ENCODE data around the gene MBOAT1.
A peak's percentile ranks its signal among the peaks of the same experiment; 100 is the strongest.

The MBOAT1 gene

GRCh38 chr6:20126102-20126752, 86.0 kb downstream of the MBOAT1 start:
- TF ChIP-seq CSDC2 (CRISPR knock-in tag; IDR thresholded peaks at IDR 0.05): no peak
- TF ChIP-seq PATZ1 (CRISPR knock-in tag; IDR thresholded peaks at IDR 0.05; ENCODE audit: borderline replicate concordance): no peak
- TF ChIP-seq TSHZ2 (CRISPR knock-in tag; IDR thresholded peaks at IDR 0.05): no peak
- no peak for TF ChIP-seq OSR1 (CRISPR knock-in tag; IDR thresholded peaks at IDR 0.05)
- TF ChIP-seq ZNF565 (CRISPR knock-in tag; conservative IDR thresholded peaks at IDR 0.05; ENCODE audit: low read depth): no peak
- no peak for TF ChIP-seq SNAI2 (CRISPR knock-in tag; IDR thresholded peaks at IDR 0.05)
- TF ChIP-seq ZC3H10 (CRISPR knock-in tag; IDR thresholded peaks at IDR 0.05): no peak
- TF ChIP-seq CSRNP3 (CRISPR knock-in tag; IDR thresholded peaks at IDR 0.05): no peak
- no peak for ATAC-seq

- TF ChIP-seq ISL1 (CRISPR knock-in tag; IDR thresholded peaks at IDR 0.05): no peak
- no peak for TF ChIP-seq SNAI2 (CRISPR knock-in tag; IDR thresholded peaks at IDR 0.05)
- TF ChIP-seq TCF4 (CRISPR knock-in tag; IDR thresholded peaks at IDR 0.05; ENCODE audit: borderline replicate concordance): no peak
- no peak for TF ChIP-seq POU6F1 (CRISPR knock-in tag; IDR thresholded peaks at IDR 0.05; ENCODE audit: borderline replicate concordance, low read depth)
- TF ChIP-seq PPARA (CRISPR knock-in tag; IDR thresholded peaks at IDR 0.05; ENCODE audit: borderline replicate concordance): no peak
- TF ChIP-seq ZNF70 (CRISPR knock-in tag; IDR thresholded peaks at IDR 0.05): no peak
- no peak for TF ChIP-seq GLIS3 (CRISPR knock-in tag; IDR thresholded peaks at IDR 0.05)
- TF ChIP-seq ZFP3 (CRISPR knock-in tag; IDR thresholded peaks at IDR 0.05): no peak
- no peak for TF ChIP-seq CREB5 (CRISPR knock-in tag; IDR thresholded peaks at IDR 0.05; ENCODE audit: low read depth)
- no peak for ATAC-seq
These were observed 87.7 kb downstream of the MBOAT1 start for GRCh38 chr6:20124545-20124944.

GRCh38 chr6:20119485-20119884, 92.8 kb downstream of the MBOAT1 start:
- TF ChIP-seq CREB5 (CRISPR knock-in tag; IDR thresholded peaks at IDR 0.05; ENCODE audit: low read depth): no peak
- peak; percentile 30; the same call in 1 of the 2 replicates for TF ChIP-seq ISL1 (CRISPR knock-in tag; IDR thresholded peaks at IDR 0.05)
- ATAC-seq: no peak

GRCh38 chr6:20118892-20119291, 93.4 kb downstream of the MBOAT1 start:
- no peak for TF ChIP-seq POU6F1 (CRISPR knock-in tag; IDR thresholded peaks at IDR 0.05; ENCODE audit: borderline replicate concordance, low read depth)
- no peak for TF ChIP-seq PPARA (CRISPR knock-in tag; IDR thresholded peaks at IDR 0.05; ENCODE audit: borderline replicate concordance)
- no peak for TF ChIP-seq CSDC2 (CRISPR knock-in tag; IDR thresholded peaks at IDR 0.05)
- TF ChIP-seq TSHZ2 (CRISPR knock-in tag; IDR thresholded peaks at IDR 0.05): no peak
- TF ChIP-seq TCF4 (CRISPR knock-in tag; IDR thresholded peaks at IDR 0.05; ENCODE audit: borderline replicate concordance): no peak
- no peak for TF ChIP-seq ZNF8 (CRISPR knock-in tag; IDR thresholded peaks at IDR 0.05)
- TF ChIP-seq ZC3H10 (CRISPR knock-in tag; IDR thresholded peaks at IDR 0.05): no peak
- no peak for TF ChIP-seq ESRRG (CRISPR knock-in tag; IDR thresholded peaks at IDR 0.05)
- TF ChIP-seq ZFP3 (CRISPR knock-in tag; IDR thresholded peaks at IDR 0.05): no peak
- ATAC-seq: no peak

Data from SK-N-SH treated with all-trans-retinoic acid at 6 μM for 48 hours (cell line).